ENCODE results near the gene MRPL43.

MRPL43 gene

GRCh38 chr10:100966887-100967286 is 20.4 kb downstream of the MRPL43 start:
- Histone ChIP-seq H3K4me3 (ENCODE audit: insufficient read depth, low read depth, low read length) (no peak overlapping the region), H3K27ac (ENCODE audit: insufficient read depth, low read depth, low read length, poor library complexity, severe bottlenecking) (no peak overlapping the region), H3K27me3 (ENCODE audit: control insufficient read depth, insufficient read depth, low read length, poor library complexity, severe bottlenecking) (peaks cover 16% of the 10 kb centered on the region), H3K4me1 (ENCODE audit: control insufficient read depth, insufficient read depth, low read length) (peaks cover 8% of the 10 kb centered on the region), H3K36me3 (ENCODE audit: control insufficient read depth, insufficient read depth, low read length) (peaks cover 8% of the 10 kb centered on the region), H3K9me3 (ENCODE audit: control insufficient read depth, low read length) (no peaks in the 10 kb centered on the region)
- WGBS, 2 experiments, result 90 to 95% methylated on average over 2 of the region's 2 CpGs

- H3K4me3 ChIP-seq (ENCODE audit: insufficient read depth, low read depth, low read length), result no peak overlapping the region
- 71 to 77% methylated on average over 5 of the region's 5 CpGs for WGBS, 2 experiments
Measured at GRCh38 chr10:100965820-100966219, 21.5 kb downstream of the MRPL43 start.

GRCh38 chr10:100963826-100964225 is 23.5 kb downstream of the MRPL43 start:
- Histone ChIP-seq H3K27ac (ENCODE audit: insufficient read depth, low read depth, low read length, poor library complexity, severe bottlenecking) (no peak overlapping the region), H3K27me3 (ENCODE audit: control insufficient read depth, insufficient read depth, low read length, poor library complexity, severe bottlenecking) (peaks cover 5% of the 10 kb centered on the region), H3K4me3 (ENCODE audit: insufficient read depth, low read depth, low read length) (no peak overlapping the region), H3K4me1 (ENCODE audit: control insufficient read depth, insufficient read depth, low read length) (no peaks in the 10 kb centered on the region), H3K36me3 (ENCODE audit: control insufficient read depth, insufficient read depth, low read length) (peaks cover 9% of the 10 kb centered on the region), H3K9me3 (ENCODE audit: control insufficient read depth, low read length) (no peaks in the 10 kb centered on the region)
- WGBS, 2 experiments, result 97 to 100% methylated on average over 1 of the region's 1 CpG

More at GRCh38 chr10:100965820-100966219, 21.5 kb downstream of the MRPL43 start:
- Histone ChIP-seq H3K9me3 (ENCODE audit: control insufficient read depth, low read length) (no peaks in the 10 kb centered on the region), H3K27ac (ENCODE audit: insufficient read depth, low read depth, low read length, poor library complexity, severe bottlenecking) (no peak overlapping the region), H3K27me3 (ENCODE audit: control insufficient read depth, insufficient read depth, low read length, poor library complexity, severe bottlenecking) (peaks cover 16% of the 10 kb centered on the region), H3K4me1 (ENCODE audit: control insufficient read depth, insufficient read depth, low read length) (no peaks in the 10 kb centered on the region), H3K36me3 (ENCODE audit: control insufficient read depth, insufficient read depth, low read length) (peaks cover 9% of the 10 kb centered on the region)

GRCh38 chr10:100962351-100963080 is 24.8 kb downstream of the MRPL43 start:
- no peak overlapping the region for H3K4me3 ChIP-seq (ENCODE audit: insufficient read depth, low read depth, low read length)
- no peaks in the 10 kb centered on the region for H3K27me3 ChIP-seq (ENCODE audit: control insufficient read depth, insufficient read depth, low read length, poor library complexity, severe bottlenecking)
- WGBS, 2 experiments, result 88 to 96% methylated on average over 3 to 4 of the region's 4 CpGs

GRCh38 chr10:100960251-100960650 is 27.0 kb downstream of the MRPL43 start:
- Histone ChIP-seq H3K27ac (ENCODE audit: insufficient read depth, low read depth, low read length, poor library complexity, severe bottlenecking) (no peak overlapping the region), H3K36me3 (ENCODE audit: control insufficient read depth, insufficient read depth, low read length) (peaks cover 9% of the 10 kb centered on the region), H3K4me1 (ENCODE audit: control insufficient read depth, insufficient read depth, low read length) (no peaks in the 10 kb centered on the region), H3K4me3 (ENCODE audit: insufficient read depth, low read depth, low read length) (no peak overlapping the region), H3K27me3 (ENCODE audit: control insufficient read depth, insufficient read depth, low read length, poor library complexity, severe bottlenecking) (no peaks in the 10 kb centered on the region), H3K9me3 (ENCODE audit: control insufficient read depth, low read length) (no peaks in the 10 kb centered on the region)

More at GRCh38 chr10:100962351-100963080, 24.8 kb downstream of the MRPL43 start:
- Histone ChIP-seq H3K27ac (ENCODE audit: insufficient read depth, low read depth, low read length, poor library complexity, severe bottlenecking) (no peak overlapping the region), H3K9me3 (ENCODE audit: control insufficient read depth, low read length) (no peaks in the 10 kb centered on the region), H3K36me3 (ENCODE audit: control insufficient read depth, insufficient read depth, low read length) (peaks cover 9% of the 10 kb centered on the region), H3K4me1 (ENCODE audit: control insufficient read depth, insufficient read depth, low read length) (no peaks in the 10 kb centered on the region)

GRCh38 chr10:100948916-100949315 is 38.4 kb downstream of the MRPL43 start:
- H3K4me1 ChIP-seq (ENCODE audit: control insufficient read depth, insufficient read depth, low read length), result no peaks in the 10 kb centered on the region
- H3K27ac ChIP-seq (ENCODE audit: insufficient read depth, low read depth, low read length, poor library complexity, severe bottlenecking), result no peak overlapping the region
- H3K27me3 ChIP-seq (ENCODE audit: control insufficient read depth, insufficient read depth, low read length, poor library complexity, severe bottlenecking), result no peaks in the 10 kb centered on the region
- H3K4me3 ChIP-seq (ENCODE audit: insufficient read depth, low read depth, low read length), result no peak overlapping the region
- no peaks in the 10 kb centered on the region for H3K9me3 ChIP-seq (ENCODE audit: control insufficient read depth, low read length)
- WGBS, 2 experiments, result 98 to 99% methylated on average over 3 of the region's 3 CpGs
- peaks cover 37% of the 10 kb centered on the region for H3K36me3 ChIP-seq (ENCODE audit: control insufficient read depth, insufficient read depth, low read length)

GRCh38 chr10:100945754-100946153 is 41.5 kb downstream of the MRPL43 start:
- no peaks in the 10 kb centered on the region for H3K9me3 ChIP-seq (ENCODE audit: control insufficient read depth, low read length)
- H3K27me3 ChIP-seq (ENCODE audit: control insufficient read depth, insufficient read depth, low read length, poor library complexity, severe bottlenecking), result no peaks in the 10 kb centered on the region
- H3K4me3 ChIP-seq (ENCODE audit: insufficient read depth, low read depth, low read length), result no peak overlapping the region
- H3K4me1 ChIP-seq (ENCODE audit: control insufficient read depth, insufficient read depth, low read length), result no peaks in the 10 kb centered on the region
- H3K36me3 ChIP-seq (ENCODE audit: control insufficient read depth, insufficient read depth, low read length), result peaks cover 34% of the 10 kb centered on the region
- no peak overlapping the region for H3K27ac ChIP-seq (ENCODE audit: insufficient read depth, low read depth, low read length, poor library complexity, severe bottlenecking)

- H3K9me3 ChIP-seq (ENCODE audit: control insufficient read depth, low read length), result no peaks in the 10 kb centered on the region
- H3K36me3 ChIP-seq (ENCODE audit: control insufficient read depth, insufficient read depth, low read length), result peaks cover 32% of the 10 kb centered on the region
- no peaks in the 10 kb centered on the region for H3K27me3 ChIP-seq (ENCODE audit: control insufficient read depth, insufficient read depth, low read length, poor library complexity, severe bottlenecking)
- no peak overlapping the region for H3K4me3 ChIP-seq (ENCODE audit: insufficient read depth, low read depth, low read length)
- H3K4me1 ChIP-seq (ENCODE audit: control insufficient read depth, insufficient read depth, low read length), result no peaks in the 10 kb centered on the region
- H3K27ac ChIP-seq (ENCODE audit: insufficient read depth, low read depth, low read length, poor library complexity, severe bottlenecking), result no peak overlapping the region
Measured at GRCh38 chr10:100943508-100943907, 43.8 kb downstream of the MRPL43 start.

GRCh38 chr10:100942229-100942628 is 45.1 kb downstream of the MRPL43 start:
- Histone ChIP-seq H3K9me3 (ENCODE audit: control insufficient read depth, low read length) (no peaks in the 10 kb centered on the region), H3K27ac (ENCODE audit: insufficient read depth, low read depth, low read length, poor library complexity, severe bottlenecking) (no peak overlapping the region), H3K4me1 (ENCODE audit: control insufficient read depth, insufficient read depth, low read length) (no peaks in the 10 kb centered on the region), H3K27me3 (ENCODE audit: control insufficient read depth, insufficient read depth, low read length, poor library complexity, severe bottlenecking) (no peaks in the 10 kb centered on the region), H3K36me3 (ENCODE audit: control insufficient read depth, insufficient read depth, low read length) (peaks cover 32% of the 10 kb centered on the region), H3K4me3 (ENCODE audit: insufficient read depth, low read depth, low read length) (no peak overlapping the region)
- 91 to 98% methylated on average over 3 of the region's 3 CpGs for WGBS, 2 experiments

- Histone ChIP-seq H3K4me3 (ENCODE audit: insufficient read depth, low read depth, low read length) (no peak overlapping the region), H3K27me3 (ENCODE audit: control insufficient read depth, insufficient read depth, low read length, poor library complexity, severe bottlenecking) (no peaks in the 10 kb centered on the region), H3K9me3 (ENCODE audit: control insufficient read depth, low read length) (no peaks in the 10 kb centered on the region), H3K27ac (ENCODE audit: insufficient read depth, low read depth, low read length, poor library complexity, severe bottlenecking) (no peak overlapping the region), H3K36me3 (ENCODE audit: control insufficient read depth, insufficient read depth, low read length) (peaks cover 25% of the 10 kb centered on the region), H3K4me1 (ENCODE audit: control insufficient read depth, insufficient read depth, low read length) (no peaks in the 10 kb centered on the region)
Measured at GRCh38 chr10:100939763-100940344, 47.4 kb downstream of the MRPL43 start.
